H9 (cell line): Measurements from ENCODE around the gene PCYT1B. TPM values are rescaled to one million over a fixed set of nuclear protein-coding genes. Genes with fewer than 3 reads are reported as not detected.

Experiments
- DNase-seq: peaks from one replicate; pipeline ENCODE4 v3.0.0-alpha.2; 2017
- H2AFZ ChIP-seq: one replicate; pipeline ENCODE4 v1.6.1; 2013; ENCODE audit warnings: mild to moderate bottlenecking, low read length, control low read depth, moderate library complexity
- H2AK5ac ChIP-seq: 2 replicates; pipeline ENCODE4 v1.6.1; 2013; ENCODE audit warnings: low read length, control low read depth, mixed read lengths; ENCODE audit not compliant: insufficient read length
- H2BK120ac ChIP-seq: one replicate; pipeline ENCODE4 v1.6.1; 2013; ENCODE audit warnings: low read depth, mild to moderate bottlenecking, low read length, control low read depth, inconsistent platforms; ENCODE audit not compliant: poor library complexity, severe bottlenecking
- H2BK12ac ChIP-seq: 2 replicates; pipeline ENCODE4 v1.6.1; 2013; ENCODE audit warnings: low read length, control low read depth, mixed read lengths, low read depth; ENCODE audit not compliant: insufficient read length
- H2BK15ac ChIP-seq: 2 replicates; pipeline ENCODE4 v1.6.1; 2013; ENCODE audit warnings: low read depth, low read length, control low read depth
- H2BK20ac ChIP-seq: one replicate; pipeline ENCODE4 v1.6.1; 2013; ENCODE audit warnings: low read depth, mild to moderate bottlenecking, low read length, control low read depth, inconsistent platforms; ENCODE audit not compliant: poor library complexity, severe bottlenecking
- H2BK5ac ChIP-seq: 2 replicates; pipeline ENCODE4 v1.6.1; 2013; ENCODE audit warnings: low read length, control low read depth, mixed read lengths; ENCODE audit not compliant: insufficient read length
- H3K14ac ChIP-seq: 2 replicates; pipeline ENCODE4 v1.6.1; 2013; ENCODE audit warnings: low read length, control low read depth; ENCODE audit not compliant: insufficient read depth
- H3K18ac ChIP-seq: 2 replicates; pipeline ENCODE4 v1.6.1; 2013; ENCODE audit warnings: low read depth, mild to moderate bottlenecking, mixed read lengths, low read length, control low read depth; ENCODE audit not compliant: insufficient read length
- H3K23ac ChIP-seq: 2 replicates; pipeline ENCODE4 v1.6.1; 2013; ENCODE audit warnings: low read length, control low read depth, mixed read lengths, low read depth; ENCODE audit not compliant: insufficient read length
- H3K23me2 ChIP-seq: 2 replicates; pipeline ENCODE4 v1.6.1; 2013; ENCODE audit warnings: low read depth, mild to moderate bottlenecking, mixed read lengths, low read length, control low read depth; ENCODE audit not compliant: insufficient read length, poor library complexity, severe bottlenecking
- H3K27ac ChIP-seq: 2 replicates; pipeline ENCODE4 v1.5.1; 2013; ENCODE audit warnings: low read length, control low read depth, mixed read lengths, low read depth; ENCODE audit not compliant: insufficient read length
- H3K27me3 ChIP-seq: 2 replicates; pipeline ENCODE4 v1.6.1; 2013; ENCODE audit warnings: low read length, control low read depth, inconsistent platforms; ENCODE audit not compliant: insufficient read depth
- H3K4ac ChIP-seq: 2 replicates; pipeline ENCODE4 v1.6.1; 2013; ENCODE audit warnings: low read depth, mild to moderate bottlenecking, control low read depth, inconsistent platforms, low read length, moderate library complexity
- H3K4me1 ChIP-seq: 2 replicates; pipeline ENCODE4 v1.6.1; 2013; ENCODE audit warnings: low read length, control low read depth, inconsistent platforms; ENCODE audit not compliant: insufficient read depth
- H3K4me2 ChIP-seq: 2 replicates; pipeline ENCODE4 v1.6.1; 2013; ENCODE audit warnings: low read length, control low read depth, mixed read lengths; ENCODE audit not compliant: insufficient read length, insufficient read depth
- H3K56ac ChIP-seq: 2 replicates; pipeline ENCODE4 v1.6.1; 2013; ENCODE audit warnings: low read depth, mild to moderate bottlenecking, mixed read lengths, low read length, control low read depth; ENCODE audit not compliant: insufficient read length
- H3K79me1 ChIP-seq: 2 replicates; pipeline ENCODE4 v1.6.1; 2013; ENCODE audit warnings: low read depth, mild to moderate bottlenecking, moderate library complexity, low read length, control low read depth, inconsistent platforms; ENCODE audit not compliant: insufficient read depth, poor library complexity, severe bottlenecking
- H3K79me2 ChIP-seq: 2 replicates; pipeline ENCODE4 v1.6.1; 2013; ENCODE audit warnings: low read length, control low read depth, inconsistent platforms; ENCODE audit not compliant: insufficient read depth
- H3K9ac ChIP-seq: 2 replicates; pipeline ENCODE4 v1.6.1; 2013; ENCODE audit warnings: low read length, control low read depth, mixed read lengths; ENCODE audit not compliant: insufficient read length; ENCODE audit errors: extremely low read depth
- H3K9me3 ChIP-seq: one replicate; pipeline ENCODE4 v1.6.1; 2013; ENCODE audit warnings: low read depth, low read length, inconsistent platforms; ENCODE audit not compliant: control insufficient read depth
- H3T11ph ChIP-seq: one replicate; pipeline ENCODE4 v1.6.1; 2013; ENCODE audit warnings: mild to moderate bottlenecking, low read length, control low read depth, inconsistent platforms
- H4K20me1 ChIP-seq: one replicate; pipeline ENCODE4 v1.6.1; 2013; ENCODE audit not compliant: control insufficient read depth, insufficient read length, insufficient read depth
- H4K5ac ChIP-seq: 2 replicates; pipeline ENCODE4 v1.6.1; 2013; ENCODE audit warnings: low read depth, mild to moderate bottlenecking, mixed read lengths, low read length, control low read depth; ENCODE audit not compliant: insufficient read length
- H4K8ac ChIP-seq: replicated peaks from 2 replicates; pipeline ENCODE4 v1.6.1; 2013; ENCODE audit warnings: low read length, control low read depth, mixed read lengths, low read depth; ENCODE audit not compliant: insufficient read length
- H4K91ac ChIP-seq: 2 replicates; pipeline ENCODE4 v1.6.1; 2013; ENCODE audit warnings: low read depth, mild to moderate bottlenecking, moderate library complexity, mixed read lengths, low read length, control low read depth; ENCODE audit not compliant: insufficient read length
- H3K27ac Mint-ChIP-seq, 3 experiments: 2 replicates in 2 of 3; 3 replicates in 1 of 3; pipeline ENCODE4 v1.8.0; 2020 to 2021; ENCODE audit warnings: mixed read lengths in 3 of 3, mild to moderate bottlenecking in 1 of 3, moderate library complexity in 1 of 3
- H3K27me3 Mint-ChIP-seq: 2 replicates; pipeline ENCODE4 v1.8.0; 2021; ENCODE audit warnings: low read depth, mild to moderate bottlenecking, moderate library complexity, mixed read lengths
- H3K36me3 Mint-ChIP-seq, 3 experiments: 2 replicates in 2 of 3; 3 replicates in 1 of 3; pipeline ENCODE4 v1.8.0; 2020 to 2021; ENCODE audit warnings: low read depth in 3 of 3, mixed read lengths in 3 of 3; ENCODE audit not compliant: insufficient read depth in 1 of 3
- H3K4me1 Mint-ChIP-seq, 2 experiments: 2 replicates each; pipeline ENCODE4 v1.8.0; 2020; ENCODE audit warnings: mixed read lengths in 2 of 2
- H3K4me3 Mint-ChIP-seq, 2 experiments: 2 replicates in 1 of 2; 3 replicates in 1 of 2; pipeline ENCODE4 v1.8.0; 2020 to 2021; ENCODE audit warnings: mild to moderate bottlenecking in 2 of 2, mixed read lengths in 2 of 2, moderate library complexity in 1 of 2
- H3K9me3 Mint-ChIP-seq, 2 experiments: 2 replicates in 1 of 2; 3 replicates in 1 of 2; pipeline ENCODE4 v1.8.0; 2020; ENCODE audit warnings: mild to moderate bottlenecking in 2 of 2, mixed read lengths in 2 of 2, moderate library complexity in 1 of 2
- WGBS: extraction: QIAGEN DNeasy Blood & Tissue Kit; methylation state at CpG from one replicate; pipeline ENCODE4 v1.1.7; 2013; ENCODE audit warnings: missing lambda C conversion rate, low lambda C conversion rate, mixed read lengths; ENCODE audit not compliant: insufficient read length; ENCODE audit errors: extremely low coverage; 5-methylcytosine and 5-hydroxymethylcytosine counted together
- total RNA-seq: library from RNA; stranded (reverse); gene quantifications from 2 replicates; pipeline ENCODE4 v1.2.1, GENCODE V29; 2021
- TF ChIP-seq, protein P1 (sequence below): fragments of 200-600 bp; sonication (generic); conservative IDR thresholded peaks from 3 replicates; pipeline ENCODE4 v1.8.0; 2021; ENCODE audit warnings: antibody characterized with exemption, mild to moderate bottlenecking

Gene PCYT1B
- total RNA-seq, 1 experiment from 2014 or later = 29.1 TPM

DNA sequence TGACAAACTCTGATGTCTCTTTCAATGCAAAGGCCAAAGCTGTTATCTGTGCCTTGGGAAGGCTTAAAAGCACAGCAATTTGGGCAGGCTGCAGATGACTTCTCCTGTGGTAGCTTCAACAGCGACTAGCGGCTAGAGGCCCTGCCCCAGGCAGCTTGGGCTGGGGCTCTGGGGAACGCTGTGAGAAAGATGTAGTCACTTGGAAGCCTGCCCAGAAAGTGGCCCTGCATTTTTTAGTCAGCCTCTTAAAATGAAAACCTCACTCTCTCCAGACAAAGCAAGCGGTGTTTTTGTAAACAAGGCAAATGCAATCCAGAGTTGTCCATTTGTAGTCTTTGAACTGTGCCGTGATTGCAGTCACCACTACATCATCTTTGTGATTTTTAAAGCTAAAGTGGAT is 27.5 kb downstream of the PCYT1B start:
- Histone ChIP-seq H2BK5ac (no peak overlapping the region), H2AFZ (no peak overlapping the region), H3K56ac (no peak overlapping the region), H4K91ac (no peak overlapping the region), H3K14ac (no peak overlapping the region), H3K23ac (no peak overlapping the region), H3K4me2 (no peak overlapping the region), H3K27ac (no peak overlapping the region), H3K9me3 (no peaks in the 10 kb centered on the region), H2BK20ac (no peak overlapping the region), H3K9ac (no peak overlapping the region), H2BK15ac (no peak overlapping the region), H4K5ac (no peak overlapping the region), H4K8ac (no peak overlapping the region), H3K23me2 (no peaks in the 10 kb centered on the region), H3K18ac (no peak overlapping the region), H3K79me2 (peaks cover 3% of the 10 kb centered on the region; the same call in 1 of the 2 replicates), H3K79me1 (peaks cover 2% of the 10 kb centered on the region), H2BK120ac (no peak overlapping the region), H2AK5ac (no peak overlapping the region), H3T11ph (no peak overlapping the region), H3K4me1 (no peaks in the 10 kb centered on the region), H3K4ac (no peak overlapping the region), H4K20me1 (no peaks in the 10 kb centered on the region), H2BK12ac (no peak overlapping the region), H3K27me3 (no peaks in the 10 kb centered on the region)
- TF ChIP-seq, protein P1, sequence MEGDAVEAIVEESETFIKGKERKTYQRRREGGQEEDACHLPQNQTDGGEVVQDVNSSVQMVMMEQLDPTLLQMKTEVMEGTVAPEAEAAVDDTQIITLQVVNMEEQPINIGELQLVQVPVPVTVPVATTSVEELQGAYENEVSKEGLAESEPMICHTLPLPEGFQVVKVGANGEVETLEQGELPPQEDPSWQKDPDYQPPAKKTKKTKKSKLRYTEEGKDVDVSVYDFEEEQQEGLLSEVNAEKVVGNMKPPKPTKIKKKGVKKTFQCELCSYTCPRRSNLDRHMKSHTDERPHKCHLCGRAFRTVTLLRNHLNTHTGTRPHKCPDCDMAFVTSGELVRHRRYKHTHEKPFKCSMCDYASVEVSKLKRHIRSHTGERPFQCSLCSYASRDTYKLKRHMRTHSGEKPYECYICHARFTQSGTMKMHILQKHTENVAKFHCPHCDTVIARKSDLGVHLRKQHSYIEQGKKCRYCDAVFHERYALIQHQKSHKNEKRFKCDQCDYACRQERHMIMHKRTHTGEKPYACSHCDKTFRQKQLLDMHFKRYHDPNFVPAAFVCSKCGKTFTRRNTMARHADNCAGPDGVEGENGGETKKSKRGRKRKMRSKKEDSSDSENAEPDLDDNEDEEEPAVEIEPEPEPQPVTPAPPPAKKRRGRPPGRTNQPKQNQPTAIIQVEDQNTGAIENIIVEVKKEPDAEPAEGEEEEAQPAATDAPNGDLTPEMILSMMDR = no peak
- Mint-ChIP-seq H3K27ac (peak overlapping the region in 1 of 3 experiments; percentile 49; a peak in 1 of 7 replicates), H3K36me3 (peaks cover 4 to 8% (median 5%) of the 10 kb centered on the region in 3 experiments; a peak in 5 of 7 replicates), H3K4me3 (no peak overlapping the region), H3K27me3 (no peaks in the 10 kb centered on the region), H3K9me3 (no peaks in the 10 kb centered on the region), H3K4me1 (peaks cover 11 to 12% of the 10 kb centered on the region in 2 experiments)
- WGBS = no CpG with 5 or more reads among the region's 5 CpGs
- DNase-seq = no peak
